GM13977 (cell line): ENCODE data around the gene ZNF697.

Experiments used
- DNase-seq: peaks from one replicate; pipeline ENCODE4 v3.0.0; 2012; ENCODE audit warnings: low spot score
- in situ Hi-C: fragments of 300-500 bp; cut with MboI; formaldehyde crosslinking; loops from one replicate; pipeline ENCODE4 v1.12.0; 2022; ENCODE audit warnings: low sequenced_read_pairs, low pct_unique_long_range_greater_than_20kb, mixed read lengths, inconsistent platforms; ENCODE audit not compliant: unreplicated experiment
- TF ChIP-seq, protein P1 (sequence below): IDR thresholded peaks from 2 replicates; pipeline ENCODE4 v1.5.1; 2012; ENCODE audit warnings: mild to moderate bottlenecking, control low read depth; ENCODE audit not compliant: insufficient read depth; ENCODE audit errors: extremely low read depth, missing control alignments

ZNF697 gene

DNA sequence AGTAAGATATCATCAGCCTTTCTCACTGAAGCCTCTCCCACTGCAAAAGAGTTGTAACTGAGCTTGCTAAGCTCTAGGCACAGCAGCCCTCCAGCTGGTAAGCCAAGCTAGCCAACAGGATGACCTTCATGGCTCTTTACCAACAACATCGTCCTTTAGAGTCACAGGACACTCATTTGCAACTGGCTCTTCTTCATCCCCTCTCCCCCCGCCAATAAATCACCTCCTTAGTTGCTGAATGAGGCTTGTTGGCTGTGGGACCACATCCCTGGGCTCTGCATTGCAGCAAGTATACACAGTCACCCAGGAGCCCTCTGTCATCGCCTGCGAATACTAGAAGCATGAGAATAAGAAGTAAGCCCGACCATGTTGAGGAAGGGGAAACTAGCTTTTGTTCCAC, 16.0 kb upstream of the ZNF697 start:
- TF ChIP-seq, protein P1, sequence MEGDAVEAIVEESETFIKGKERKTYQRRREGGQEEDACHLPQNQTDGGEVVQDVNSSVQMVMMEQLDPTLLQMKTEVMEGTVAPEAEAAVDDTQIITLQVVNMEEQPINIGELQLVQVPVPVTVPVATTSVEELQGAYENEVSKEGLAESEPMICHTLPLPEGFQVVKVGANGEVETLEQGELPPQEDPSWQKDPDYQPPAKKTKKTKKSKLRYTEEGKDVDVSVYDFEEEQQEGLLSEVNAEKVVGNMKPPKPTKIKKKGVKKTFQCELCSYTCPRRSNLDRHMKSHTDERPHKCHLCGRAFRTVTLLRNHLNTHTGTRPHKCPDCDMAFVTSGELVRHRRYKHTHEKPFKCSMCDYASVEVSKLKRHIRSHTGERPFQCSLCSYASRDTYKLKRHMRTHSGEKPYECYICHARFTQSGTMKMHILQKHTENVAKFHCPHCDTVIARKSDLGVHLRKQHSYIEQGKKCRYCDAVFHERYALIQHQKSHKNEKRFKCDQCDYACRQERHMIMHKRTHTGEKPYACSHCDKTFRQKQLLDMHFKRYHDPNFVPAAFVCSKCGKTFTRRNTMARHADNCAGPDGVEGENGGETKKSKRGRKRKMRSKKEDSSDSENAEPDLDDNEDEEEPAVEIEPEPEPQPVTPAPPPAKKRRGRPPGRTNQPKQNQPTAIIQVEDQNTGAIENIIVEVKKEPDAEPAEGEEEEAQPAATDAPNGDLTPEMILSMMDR, result no peak
- in situ Hi-C loops, result loop anchor here (5.0 kb wide), 1 partner anchor 47 kb away; no protein-coding TSS in a partner anchor
- DNase-seq, result no peak

DNA sequence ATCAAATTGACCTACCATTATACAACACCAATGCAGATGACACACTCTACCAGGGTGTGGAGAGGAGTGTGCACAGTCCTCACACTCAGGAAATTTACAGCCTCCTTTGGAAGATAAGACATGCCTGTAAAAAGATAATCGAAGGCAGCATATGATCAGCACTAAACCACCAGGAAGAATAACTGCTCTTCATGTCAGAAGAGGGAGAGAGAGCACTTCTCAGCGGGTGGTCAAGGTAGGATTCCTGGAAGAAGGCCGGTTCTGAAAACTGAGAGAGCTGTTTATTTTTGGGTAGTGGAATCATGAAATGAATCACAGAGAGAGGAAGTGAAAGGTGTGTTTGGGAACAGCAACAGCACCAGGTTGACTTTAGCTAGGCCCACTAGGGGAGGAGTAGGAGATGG, 14.0 kb upstream of the ZNF697 start:
- in situ Hi-C loops, result loop anchor here (5.0 kb wide), 1 partner anchor 45 kb away; no protein-coding TSS in a partner anchor

GRCh38 chr1:119660253-119661083, 12.4 kb upstream of the ZNF697 start:
- DNase-seq, result no peak
- TF ChIP-seq, protein P1, result no peak
- in situ Hi-C loops, result loop anchor here (5.0 kb wide), 1 partner anchor 43 kb away; no protein-coding TSS in a partner anchor

More for the DNA sequence above, 14.0 kb upstream of the ZNF697 start:
- DNase-seq, result no peak
- TF ChIP-seq, protein P1, result no peak

DNA sequence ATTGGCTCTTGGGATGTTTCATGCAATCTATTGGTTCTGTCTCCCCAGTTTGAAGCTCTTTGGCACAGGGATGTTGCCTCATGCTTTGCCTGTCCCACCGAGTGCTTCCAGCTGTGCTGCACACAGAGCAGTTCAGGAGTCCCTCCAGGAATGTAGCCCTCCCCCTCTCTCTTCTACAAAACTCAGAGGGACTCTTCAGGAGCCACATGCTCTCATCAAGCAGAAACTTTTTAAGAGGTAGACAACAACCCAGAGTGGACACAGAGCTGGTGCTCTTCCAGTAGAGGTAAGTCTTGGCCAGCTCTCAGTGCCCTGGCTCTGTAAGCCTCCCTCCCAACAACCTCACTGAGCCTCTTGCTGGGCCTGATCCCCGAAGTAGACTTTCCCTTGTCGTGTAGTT, 11.6 kb upstream of the ZNF697 start:
- TF ChIP-seq, protein P1, result no peak
- in situ Hi-C loops, result loop anchor here (5.0 kb wide), 1 partner anchor 42 kb away; no protein-coding TSS in a partner anchor
- DNase-seq, result no peak

DNA sequence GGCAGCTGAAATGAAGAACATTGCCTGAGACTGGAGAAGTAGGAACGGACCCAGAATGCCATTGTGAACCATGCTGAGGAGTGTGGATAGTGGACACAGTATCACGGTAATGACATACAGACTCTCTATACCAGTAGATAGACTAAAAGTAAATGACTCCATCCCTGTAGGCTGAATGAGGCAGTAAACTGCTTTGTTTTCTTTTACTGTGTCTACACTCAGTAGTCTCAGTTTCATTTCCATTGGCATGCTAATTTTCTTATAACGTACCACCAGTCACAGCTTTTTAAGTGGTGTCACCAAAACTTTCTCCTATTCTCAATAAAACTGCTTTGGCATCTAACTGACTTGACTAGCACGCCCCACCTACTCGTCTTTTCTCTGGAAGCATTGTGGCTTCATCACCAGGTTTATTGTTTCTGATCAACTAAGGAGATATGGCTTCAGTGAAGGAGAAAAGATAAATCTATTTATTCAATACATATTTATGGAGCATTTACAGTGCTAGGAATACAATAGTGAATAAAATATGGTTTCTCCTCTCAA, 8.4 kb upstream of the ZNF697 start:
- in situ Hi-C loops, result no loop called here
- TF ChIP-seq, protein P1, result no peak
- no peak for DNase-seq

DNA sequence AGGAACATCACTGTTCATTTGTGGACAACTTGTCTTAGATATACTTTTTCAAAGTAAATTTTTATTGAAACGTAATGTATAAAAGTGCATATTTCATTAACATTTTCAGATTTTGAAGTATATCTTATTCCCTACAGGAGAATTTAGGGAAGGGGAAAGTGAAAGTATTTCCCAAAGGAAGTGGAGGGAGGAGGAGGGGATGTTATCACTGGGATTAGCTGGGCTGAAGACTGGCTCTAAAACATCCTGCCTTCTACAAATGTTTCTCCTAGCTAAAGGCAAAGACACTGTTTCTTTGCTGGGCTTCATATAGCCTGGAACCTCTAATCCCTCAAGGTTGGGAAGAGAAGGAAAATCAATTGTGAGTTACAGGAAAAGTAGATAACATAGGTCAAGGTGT, 7.1 kb upstream of the ZNF697 start:
- in situ Hi-C loops, result no loop called here
- TF ChIP-seq, protein P1, result no peak

More for the DNA sequence above, 7.1 kb upstream of the ZNF697 start:
- no peak for DNase-seq
